GM06990 (cell line): ENCODE results near the gene RAB6A.
"Not testable (repeated sequence)": the region's sequence is repeated elsewhere in the genome, so short reads cannot be mapped to it uniquely, and the experiment has no call there.

Experiments used
- DNase-seq: peaks from one replicate; pipeline ENCODE4 v3.0.0-alpha.2; 2011; ENCODE audit not compliant: insufficient read length; ENCODE audit errors: extremely low read depth
- H3K27me3 ChIP-seq: replicated peaks from 2 replicates; pipeline ENCODE4 v1.6.0; 2011; ENCODE audit warnings: low read length; ENCODE audit not compliant: control insufficient read depth, insufficient read depth
- H3K36me3 ChIP-seq: 2 replicates; pipeline ENCODE4 v1.5.1; 2011; ENCODE audit warnings: low read length; ENCODE audit not compliant: control insufficient read depth, insufficient read depth
- H3K4me3 ChIP-seq: replicated peaks from 2 replicates; pipeline ENCODE4 v1.5.1; 2011; ENCODE audit warnings: low read depth, mild to moderate bottlenecking, control low read depth, low read length
- CTCF ChIP-seq: IDR thresholded peaks from 2 replicates; pipeline ENCODE4 v1.5.1; 2011; ENCODE audit warnings: low read length, control low read depth, mild to moderate bottlenecking, inconsistent platforms; ENCODE audit not compliant: insufficient read depth, poor library complexity, severe bottlenecking

The RAB6A gene

DNA sequence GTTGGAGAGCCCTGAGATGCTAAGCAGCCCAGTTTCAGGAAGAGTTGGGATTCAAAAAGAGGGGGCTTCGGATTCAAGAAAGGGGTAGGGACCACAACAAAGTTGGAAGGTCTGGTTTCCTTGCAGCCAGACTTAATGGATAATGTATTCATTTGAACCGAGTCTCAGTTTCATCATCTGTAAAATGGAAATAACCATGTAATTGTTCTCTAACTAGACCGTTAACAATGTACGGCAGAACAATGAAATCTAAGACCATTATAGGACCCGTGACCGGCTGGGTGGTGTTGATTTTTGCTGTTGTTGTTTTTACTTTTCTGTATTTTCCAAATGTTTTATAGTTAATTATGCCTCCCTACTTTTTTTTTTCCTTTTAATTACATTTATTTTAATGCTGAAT is 20.4 kb upstream of the RAB6A start:
- no peak for DNase-seq
- no peak for TF ChIP-seq CTCF
- no peaks in the 10 kb centered on the region for H3K27me3 ChIP-seq

DNA sequence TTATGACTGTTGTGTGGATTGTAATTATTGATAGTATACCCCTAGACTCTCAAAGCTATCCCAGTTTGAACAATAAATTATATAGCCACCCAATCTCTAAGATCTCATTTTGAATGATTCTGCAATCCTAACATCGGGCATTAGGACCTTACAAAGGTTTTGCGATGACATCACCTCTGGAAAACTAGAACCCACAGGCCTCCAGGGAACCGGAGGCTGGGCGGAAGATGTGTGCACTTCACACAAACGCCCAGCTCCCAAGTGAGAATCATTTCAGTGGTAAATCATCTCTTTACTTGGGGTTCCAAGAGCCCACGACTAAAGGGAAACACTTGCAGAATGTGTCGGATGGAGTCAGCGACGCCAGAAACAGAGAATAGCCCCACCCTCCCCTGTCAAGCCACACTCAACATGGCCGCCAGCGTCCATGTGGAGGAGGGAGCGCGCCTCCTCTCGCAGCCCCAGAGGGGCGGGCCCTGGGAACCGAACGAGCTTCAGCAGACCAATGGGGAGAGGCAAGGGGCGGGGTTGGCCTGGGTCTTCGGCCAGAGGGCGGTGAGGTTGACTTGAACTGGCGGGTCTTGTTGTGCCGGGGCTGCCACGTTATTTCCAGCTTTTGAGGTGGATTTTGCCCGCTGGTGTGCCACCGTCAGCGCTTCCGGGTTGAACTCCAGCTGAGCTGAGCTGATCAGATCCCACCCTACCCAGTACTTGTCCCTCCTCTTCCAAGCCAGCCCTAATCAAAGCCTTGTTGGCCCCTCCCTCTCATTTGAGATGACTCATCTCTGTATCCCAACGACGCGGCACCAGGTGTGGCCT is 18.4 kb upstream of the RAB6A start:
- Histone ChIP-seq H3K4me3 (peak overlapping the region; percentile 66), H3K36me3 (no peaks in the 10 kb centered on the region), H3K27me3 (no peaks in the 10 kb centered on the region)
- peak; percentile 97 for DNase-seq
- no peak for TF ChIP-seq CTCF

More for the DNA sequence above, 20.4 kb upstream of the RAB6A start:
- H3K36me3 ChIP-seq = no peaks in the 10 kb centered on the region
- no peak overlapping the region for H3K4me3 ChIP-seq

GRCh38 chr11:73770811-73771210 is 9.9 kb upstream of the RAB6A start:
- not testable (repeated sequence) for DNase-seq, H3K36me3 ChIP-seq, H3K4me3 ChIP-seq, H3K27me3 ChIP-seq

GRCh38 chr11:73766763-73767162 is 5.9 kb upstream of the RAB6A start:
- no peak for DNase-seq
- Histone ChIP-seq H3K4me3 (no peak overlapping the region), H3K27me3 (no peaks in the 10 kb centered on the region), H3K36me3 (no peaks in the 10 kb centered on the region)
- TF ChIP-seq CTCF = no peak

DNA sequence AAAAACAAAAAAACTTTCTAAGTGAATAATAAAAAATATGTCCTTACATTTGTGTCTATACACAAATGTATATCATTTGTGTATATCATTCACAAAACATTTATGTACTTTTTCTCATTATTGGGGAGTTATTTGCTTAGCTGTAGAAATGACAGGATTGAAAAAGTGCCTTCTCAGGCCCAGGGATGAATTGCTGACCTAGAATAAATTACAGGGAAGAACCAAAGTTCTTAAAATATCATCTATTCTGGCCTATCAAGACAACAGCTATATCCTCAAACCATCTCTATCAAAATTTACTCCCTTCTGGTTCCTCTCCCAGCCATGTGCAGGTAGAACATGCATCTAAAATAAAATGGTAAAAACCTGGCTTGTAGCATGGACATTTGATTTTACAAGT is 1.9 kb upstream of the RAB6A start:
- Histone ChIP-seq H3K4me3 (no peak overlapping the region), H3K27me3 (no peaks in the 10 kb centered on the region), H3K36me3 (no peaks in the 10 kb centered on the region)
- no peak for DNase-seq
- TF ChIP-seq CTCF = no peak

GRCh38 chr11:73761403-73761945 is 600 bp upstream of the RAB6A start:
- no peak for TF ChIP-seq CTCF
- H3K27me3 ChIP-seq = no peaks in the 10 kb centered on the region
- H3K4me3 ChIP-seq = peak overlapping the region; percentile 55
- DNase-seq = no peak
- no peaks in the 10 kb centered on the region for H3K36me3 ChIP-seq
